Ishikawa (cell line): Measurements from ENCODE around the gene ATP10D.

ENCODE experiments used
- CREB1 ChIP-seq: IDR thresholded peaks from 2 replicates; pipeline ENCODE4 v1.6.1; 2012; ENCODE audit warnings: low read depth
- EP300 ChIP-seq: IDR thresholded peaks from 2 replicates; pipeline ENCODE4 v1.6.1; 2012; ENCODE audit warnings: borderline replicate concordance
- FOXM1 ChIP-seq: IDR thresholded peaks from 2 replicates; pipeline ENCODE4 v1.6.1; 2012; ENCODE audit warnings: low read depth, borderline replicate concordance
- MAX ChIP-seq: IDR thresholded peaks from 2 replicates; pipeline ENCODE4 v1.6.1; 2012
- RAD21 ChIP-seq: IDR thresholded peaks from 2 replicates; pipeline ENCODE4 v1.6.1; 2012; ENCODE audit warnings: low read depth
- REST ChIP-seq: IDR thresholded peaks from 2 replicates; pipeline ENCODE4 v1.6.1; 2012; ENCODE audit warnings: low read depth, mild to moderate bottlenecking
- TEAD4 ChIP-seq: IDR thresholded peaks from 2 replicates; pipeline ENCODE4 v1.6.1; 2012

- no peak for TF ChIP-seq REST
- no peak for TF ChIP-seq CREB1
- peak; percentile 33; the same call in 1 of the 2 replicates for TF ChIP-seq RAD21
- no peak for TF ChIP-seq MAX
- TF ChIP-seq EP300, result no peak
- no peak for TF ChIP-seq TEAD4
- TF ChIP-seq FOXM1, result no peak
These were observed 5.5 kb downstream of the ATP10D start for GRCh38 chr4:47490550-47490949.
